Body of pancreas (tissue), 4 donors: ENCODE results near the gene RDH16.

ENCODE experiments used
- CTCF ChIP-seq, 7 experiments: fragments of 450-650 bp in 4 of 7; fragments of 200-600 bp in 3 of 7; sonication (generic) in 3 of 7; IDR thresholded peaks; one replicate each; pipeline ENCODE4 v1.5.1; 2016 to 2019; ENCODE audit warnings: antibody characterized with exemption in 7 of 7
- POLR2A ChIP-seq, 3 donors: fragments of 450-650 bp; IDR thresholded peaks; one replicate each; pipeline ENCODE4 v1.6.1; 2016; ENCODE audit warnings: antibody characterized with exemption in 3 of 3, mild to moderate bottlenecking in 2 of 3

- TF ChIP-seq POLR2A (IDR thresholded peaks at IDR 0.05) (no peak), CTCF (IDR thresholded peaks at IDR 0.05) (no peak)
Observed at GRCh38 chr12:56991319-56992246, 34.2 kb upstream of the RDH16 start.
